ENCODE results near the gene TGFBR3L.

Gene TGFBR3L

GRCh38 chr19:7904074-7905020 is 10.3 kb upstream of the TGFBR3L start:
- DNase-seq (ENCODE audit: low read depth) = no peak

GRCh38 chr19:7905268-7905667 is 9.4 kb upstream of the TGFBR3L start:
- no peak for DNase-seq (ENCODE audit: low read depth)

GRCh38 chr19:7905859-7906258 is 8.8 kb upstream of the TGFBR3L start:
- no peak for DNase-seq (ENCODE audit: low read depth)

- no peak for DNase-seq (ENCODE audit: low read depth)
These were observed 7.5 kb upstream of the TGFBR3L start for GRCh38 chr19:7907122-7907521.

GRCh38 chr19:7907544-7907943 is 7.1 kb upstream of the TGFBR3L start:
- DNase-seq (ENCODE audit: low read depth) = no peak

- no peak for DNase-seq (ENCODE audit: low read depth)
These were observed 6.4 kb upstream of the TGFBR3L start for GRCh38 chr19:7908078-7908699.

GRCh38 chr19:7908742-7909461 is 5.7 kb upstream of the TGFBR3L start:
- no peak for DNase-seq (ENCODE audit: low read depth)

GRCh38 chr19:7909471-7910067 is 5.1 kb upstream of the TGFBR3L start:
- no peak for DNase-seq (ENCODE audit: low read depth)

GRCh38 chr19:7910321-7911161 is 4.1 kb upstream of the TGFBR3L start:
- no peak for DNase-seq (ENCODE audit: low read depth)

- no peak for DNase-seq (ENCODE audit: low read depth)
These were observed 3.0 kb upstream of the TGFBR3L start for GRCh38 chr19:7911508-7912143.

GRCh38 chr19:7912144-7912696 is 2.4 kb upstream of the TGFBR3L start:
- no peak for DNase-seq (ENCODE audit: low read depth)

GRCh38 chr19:7912697-7913564 is 1.7 kb upstream of the TGFBR3L start:
- DNase-seq (ENCODE audit: low read depth) = no peak

- DNase-seq (ENCODE audit: low read depth) = no peak
These were observed 978 bp upstream of the TGFBR3L start for GRCh38 chr19:7913652-7914051.

- DNase-seq (ENCODE audit: low read depth) = no peak
These were observed 531 bp upstream of the TGFBR3L start for GRCh38 chr19:7914099-7914498.

- DNase-seq (ENCODE audit: low read depth) = no peak
These were observed 846 bp downstream of the TGFBR3L start for GRCh38 chr19:7915250-7916102.

GRCh38 chr19:7916103-7916954 is 1.7 kb downstream of the TGFBR3L start:
- DNase-seq (ENCODE audit: low read depth) = peak; percentile 45

- no peak for DNase-seq (ENCODE audit: low read depth)
These were observed 2.3 kb downstream of the TGFBR3L start for GRCh38 chr19:7916955-7917266.
